ENCODE results near the gene SLC16A8. TPM values are rescaled to one million over a fixed set of nuclear protein-coding genes. Genes with fewer than 3 reads are reported as not detected.

The SLC16A8 gene
- total RNA-seq, 1 experiment from 2014 or later: 1.1 TPM

DNA sequence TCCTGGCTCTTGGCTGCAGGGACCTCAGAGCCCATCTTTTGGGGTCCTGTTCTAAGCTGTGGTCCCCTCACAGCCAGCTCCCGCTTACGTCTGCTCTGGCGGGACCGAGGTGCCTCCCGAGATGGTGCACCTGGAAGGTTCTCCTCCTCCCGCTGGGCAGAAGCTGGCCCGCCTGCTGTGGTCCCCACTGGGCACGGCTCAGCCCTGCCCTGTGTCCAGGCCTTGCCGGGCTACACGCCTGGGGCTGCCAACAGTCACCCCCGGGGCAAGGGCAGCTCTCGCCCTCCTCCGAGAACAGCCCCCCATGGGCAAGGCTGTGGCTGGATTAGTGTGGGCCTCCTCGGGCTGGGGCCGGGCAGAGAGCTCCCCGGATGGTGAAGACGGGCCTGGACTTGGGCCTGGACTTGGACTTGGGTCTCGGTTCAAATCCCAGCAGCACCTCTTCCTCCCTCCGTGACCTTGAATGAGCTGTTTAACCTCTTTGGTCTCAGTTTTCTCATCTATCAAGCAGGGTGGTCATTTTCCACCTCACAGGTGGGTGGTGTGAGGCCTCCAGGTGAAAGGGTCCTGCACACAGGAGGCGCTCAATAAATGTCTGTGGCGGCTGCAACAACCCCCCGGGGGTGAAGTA is 25.5 kb upstream of the SLC16A8 start:
- no peak overlapping the region for H2AFZ ChIP-seq (ENCODE audit: low read length)
- no peak overlapping the region for H3K4me2 ChIP-seq (ENCODE audit: insufficient read depth, insufficient read length, low read length)
- H2BK12ac ChIP-seq (ENCODE audit: insufficient read length, low read depth, low read length): no peak overlapping the region
- Mint-ChIP-seq H3K27me3 (ENCODE audit: low read depth) (no peaks in the 10 kb centered on the region; the same call in 1 of the 2 replicates), H3K4me1 (peaks cover 2 to 9% of the 10 kb centered on the region in 2 experiments), H3K4me3 (no peak overlapping the region), H3K27ac (no peak overlapping the region), H3K36me3 (ENCODE audit: insufficient read depth in 1 of 3, low read depth in 3 of 3) (peaks cover 0 to 2% (median 0%) of the 10 kb centered on the region in 3 experiments; a peak in 3 of 7 replicates), H3K9me3 (peaks cover 0 to 3% of the 10 kb centered on the region in 2 experiments; a peak in 1 of 5 replicates)
- H3K18ac ChIP-seq (ENCODE audit: insufficient read length, low read depth, low read length): no peak overlapping the region
- H2BK20ac ChIP-seq (ENCODE audit: low read depth, low read length, poor library complexity, severe bottlenecking): no peak overlapping the region
- no peak overlapping the region for H3K9ac ChIP-seq (ENCODE audit: extremely low read depth, insufficient read length, low read length)
- H2AK5ac ChIP-seq (ENCODE audit: insufficient read length, low read length): no peak overlapping the region
- no peak overlapping the region for H4K91ac ChIP-seq (ENCODE audit: insufficient read length, low read depth, low read length)
- no peak for DNase-seq
- H3K14ac ChIP-seq (ENCODE audit: insufficient read depth, low read length): no peak overlapping the region
- no peak overlapping the region for H3K56ac ChIP-seq (ENCODE audit: insufficient read length, low read depth, low read length)
- no peak overlapping the region for H3K4ac ChIP-seq (ENCODE audit: low read depth, low read length)
- no peak overlapping the region for H4K8ac ChIP-seq (replicated peaks; ENCODE audit: insufficient read length, low read depth, low read length)
- no peaks in the 10 kb centered on the region for H3K27me3 ChIP-seq (ENCODE audit: insufficient read depth, low read length)
- no CpG with 5 or more reads among the region's 22 CpGs for WGBS (ENCODE audit: extremely low coverage, insufficient read length, low lambda C conversion rate)
- no peak overlapping the region for H2BK15ac ChIP-seq (ENCODE audit: low read depth, low read length)
- H3K23me2 ChIP-seq (ENCODE audit: insufficient read length, low read depth, low read length, poor library complexity, severe bottlenecking): no peaks in the 10 kb centered on the region
- no peaks in the 10 kb centered on the region for H3K4me1 ChIP-seq (ENCODE audit: insufficient read depth, low read length)
- no peak overlapping the region for H3K23ac ChIP-seq (ENCODE audit: insufficient read length, low read depth, low read length)
- H3K79me1 ChIP-seq (ENCODE audit: insufficient read depth, low read depth, low read length, poor library complexity, severe bottlenecking): no peaks in the 10 kb centered on the region
- H2BK5ac ChIP-seq (ENCODE audit: insufficient read length, low read length): no peak overlapping the region
- no peaks in the 10 kb centered on the region for H3K79me2 ChIP-seq (ENCODE audit: insufficient read depth, low read length)
- no peaks in the 10 kb centered on the region for H3K9me3 ChIP-seq (ENCODE audit: control insufficient read depth, low read depth, low read length)
- peaks cover 2% of the 10 kb centered on the region for H4K20me1 ChIP-seq (ENCODE audit: control insufficient read depth, insufficient read depth, insufficient read length)
- no peak overlapping the region for H3T11ph ChIP-seq (ENCODE audit: low read length)
- H2BK120ac ChIP-seq (ENCODE audit: low read depth, low read length, poor library complexity, severe bottlenecking): no peak overlapping the region
- TF ChIP-seq, protein P1, sequence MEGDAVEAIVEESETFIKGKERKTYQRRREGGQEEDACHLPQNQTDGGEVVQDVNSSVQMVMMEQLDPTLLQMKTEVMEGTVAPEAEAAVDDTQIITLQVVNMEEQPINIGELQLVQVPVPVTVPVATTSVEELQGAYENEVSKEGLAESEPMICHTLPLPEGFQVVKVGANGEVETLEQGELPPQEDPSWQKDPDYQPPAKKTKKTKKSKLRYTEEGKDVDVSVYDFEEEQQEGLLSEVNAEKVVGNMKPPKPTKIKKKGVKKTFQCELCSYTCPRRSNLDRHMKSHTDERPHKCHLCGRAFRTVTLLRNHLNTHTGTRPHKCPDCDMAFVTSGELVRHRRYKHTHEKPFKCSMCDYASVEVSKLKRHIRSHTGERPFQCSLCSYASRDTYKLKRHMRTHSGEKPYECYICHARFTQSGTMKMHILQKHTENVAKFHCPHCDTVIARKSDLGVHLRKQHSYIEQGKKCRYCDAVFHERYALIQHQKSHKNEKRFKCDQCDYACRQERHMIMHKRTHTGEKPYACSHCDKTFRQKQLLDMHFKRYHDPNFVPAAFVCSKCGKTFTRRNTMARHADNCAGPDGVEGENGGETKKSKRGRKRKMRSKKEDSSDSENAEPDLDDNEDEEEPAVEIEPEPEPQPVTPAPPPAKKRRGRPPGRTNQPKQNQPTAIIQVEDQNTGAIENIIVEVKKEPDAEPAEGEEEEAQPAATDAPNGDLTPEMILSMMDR (conservative IDR thresholded peaks at IDR 0.05): no peak
- no peak overlapping the region for H3K27ac ChIP-seq (ENCODE audit: insufficient read length, low read depth, low read length)
- no peak overlapping the region for H4K5ac ChIP-seq (ENCODE audit: insufficient read length, low read depth, low read length)
